Mononuclear cell (primary cell): ENCODE measurements around the gene APCDD1. TPM values are rescaled to one million over a fixed set of nuclear protein-coding genes. Genes with fewer than 3 reads are reported as not detected.

Experiments used
- H3K27me3 ChIP-seq: 2 replicates; pipeline ENCODE4 v1.6.0; 2011; ENCODE audit warnings: low read length, control low read depth; ENCODE audit not compliant: insufficient read depth
- H3K4me1 ChIP-seq: 2 replicates; pipeline ENCODE4 v1.5.1; 2011; ENCODE audit warnings: mild to moderate bottlenecking, low read length, control low read depth; ENCODE audit not compliant: insufficient read depth
- H3K4me3 ChIP-seq: 2 replicates; pipeline ENCODE4 v1.5.1; 2011; ENCODE audit warnings: mild to moderate bottlenecking, low read length, moderate library complexity
- H3K9me3 ChIP-seq: 2 replicates; pipeline ENCODE4 v1.5.1; 2011; ENCODE audit warnings: low read depth, mild to moderate bottlenecking, control low read depth, low read length
- total RNA-seq: library from RNA; depleted of rRNA; stranded (reverse); fragments of >200 nt; gene quantifications from one replicate; pipeline ENCODE4 v1.2.3, GENCODE V29; 2012

The APCDD1 gene
- total RNA-seq, 1 donor: under 0.01 TPM

DNA sequence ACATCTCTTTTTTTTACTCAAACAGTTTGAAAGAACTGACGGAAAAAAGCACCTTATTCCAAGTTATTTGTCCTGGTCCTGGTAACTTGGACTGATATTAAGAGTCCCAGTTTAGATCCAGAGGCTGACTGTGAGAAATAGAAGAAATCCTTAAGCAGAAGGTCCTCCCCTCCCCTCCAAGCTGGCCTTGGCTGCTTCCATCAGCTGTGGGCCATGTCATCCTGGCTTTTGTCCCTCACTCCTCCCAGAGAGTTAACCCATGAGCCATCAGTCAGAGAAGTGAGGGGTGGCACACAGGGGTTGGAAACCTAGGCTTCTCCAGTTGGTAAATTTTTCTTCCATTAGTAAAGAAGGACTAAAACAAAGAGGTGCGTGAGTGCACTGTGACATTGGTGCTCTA, 61.6 kb downstream of the APCDD1 start:
- Histone ChIP-seq H3K4me1 (peaks cover 38% of the 10 kb centered on the region), H3K4me3 (no peak overlapping the region), H3K9me3 (no peaks in the 10 kb centered on the region), H3K27me3 (no peaks in the 10 kb centered on the region)

DNA sequence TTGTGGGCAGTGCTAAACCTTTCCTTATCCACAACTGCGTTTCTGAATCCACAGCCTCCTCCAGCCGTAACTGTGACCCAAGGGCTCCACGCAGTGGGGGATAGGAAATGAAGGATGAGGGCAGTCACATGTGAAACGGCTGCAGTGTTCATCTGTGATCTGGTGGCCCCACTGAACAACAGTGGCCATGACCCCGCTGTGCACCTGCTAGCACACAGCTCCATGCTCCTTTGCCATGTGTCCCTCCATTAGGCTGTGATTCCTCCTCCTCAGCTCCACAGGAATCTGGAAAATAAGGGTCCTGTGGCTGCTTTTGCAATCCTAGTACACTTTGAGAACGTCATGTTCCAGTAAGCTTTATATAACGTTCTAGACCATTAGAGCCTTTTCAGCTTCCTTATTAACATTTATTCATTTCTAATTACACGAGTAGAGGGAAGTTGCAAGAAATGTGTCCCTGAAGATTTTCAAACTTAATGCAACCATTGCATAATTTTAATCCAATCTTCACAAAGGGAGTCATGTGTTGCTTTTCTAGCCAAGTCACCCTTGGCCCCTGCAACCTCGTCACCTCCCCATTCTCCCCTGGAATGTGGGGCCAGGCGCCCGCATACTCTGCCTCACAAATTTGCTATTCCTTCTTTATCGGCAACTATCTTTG, 64.3 kb downstream of the APCDD1 start:
- Histone ChIP-seq H3K27me3 (no peaks in the 10 kb centered on the region), H3K4me3 (no peak overlapping the region), H3K9me3 (no peaks in the 10 kb centered on the region), H3K4me1 (peaks cover 33% of the 10 kb centered on the region)

DNA sequence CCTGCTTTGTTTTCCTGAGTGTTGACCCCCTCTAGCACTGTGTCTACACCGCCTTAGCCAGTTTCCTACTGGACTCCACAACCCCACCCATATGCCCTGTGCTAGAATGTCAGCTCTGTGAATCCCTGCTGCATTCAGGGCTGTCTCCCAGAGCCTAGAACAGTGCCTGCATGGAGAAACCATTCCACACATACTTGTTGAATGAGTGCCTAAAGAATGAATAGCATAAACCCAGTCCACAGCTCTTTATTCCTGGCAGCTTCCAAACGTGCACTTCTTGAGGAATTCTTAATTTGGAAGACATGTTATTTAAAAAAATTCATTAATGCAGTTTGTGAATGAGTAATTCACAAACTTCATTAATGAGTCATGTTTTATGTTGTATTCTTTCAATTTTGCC, 64.9 kb downstream of the APCDD1 start:
- H3K9me3 ChIP-seq: no peaks in the 10 kb centered on the region
- no peak overlapping the region for H3K4me3 ChIP-seq
- H3K4me1 ChIP-seq: peaks cover 27% of the 10 kb centered on the region
- no peaks in the 10 kb centered on the region for H3K27me3 ChIP-seq

DNA sequence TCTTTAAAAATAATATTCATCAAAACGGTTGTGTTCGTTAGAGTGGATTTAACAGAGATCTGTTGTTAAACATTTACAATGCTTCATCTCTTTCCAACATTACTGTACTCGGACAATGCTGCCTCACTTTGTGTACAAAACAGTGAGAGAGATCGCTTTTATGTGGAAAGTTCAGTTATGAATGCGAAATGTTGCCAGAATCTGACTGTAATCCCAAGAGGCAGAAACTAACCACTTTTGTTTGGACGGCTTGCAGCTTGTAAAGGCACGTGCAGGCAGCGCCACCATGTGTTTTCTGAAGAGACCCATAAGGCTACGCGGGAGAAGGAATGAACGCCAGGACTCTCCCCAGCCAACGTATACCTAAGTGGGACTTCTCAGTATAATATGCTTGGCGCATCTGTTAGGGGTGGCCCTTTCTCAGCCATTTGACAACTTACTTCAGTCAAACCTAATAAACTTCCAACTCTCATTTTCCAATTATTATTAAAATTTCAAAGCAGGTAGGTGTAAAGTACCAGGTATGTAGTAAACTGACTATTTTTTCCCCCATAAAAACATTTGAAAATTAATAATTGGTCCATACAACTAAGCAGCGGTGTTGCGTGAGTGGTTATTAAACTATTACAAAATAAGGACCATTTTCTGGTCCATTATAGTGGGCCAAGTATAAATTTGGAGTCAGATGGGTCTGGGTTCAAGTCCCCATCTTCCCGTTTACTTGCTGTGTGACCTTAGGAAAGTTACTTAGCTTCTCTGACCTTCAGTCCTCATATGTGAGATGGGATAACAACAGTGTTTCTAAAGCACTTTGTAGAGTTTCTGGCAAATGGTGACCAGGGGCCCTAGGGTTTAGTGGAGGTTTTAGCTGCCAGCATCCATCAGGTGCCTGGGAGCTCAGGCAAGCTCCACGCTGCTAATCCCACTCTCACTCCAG, 65.8 kb downstream of the APCDD1 start:
- Histone ChIP-seq H3K27me3 (no peaks in the 10 kb centered on the region), H3K4me3 (no peak overlapping the region), H3K4me1 (peaks cover 29% of the 10 kb centered on the region), H3K9me3 (no peaks in the 10 kb centered on the region)

DNA sequence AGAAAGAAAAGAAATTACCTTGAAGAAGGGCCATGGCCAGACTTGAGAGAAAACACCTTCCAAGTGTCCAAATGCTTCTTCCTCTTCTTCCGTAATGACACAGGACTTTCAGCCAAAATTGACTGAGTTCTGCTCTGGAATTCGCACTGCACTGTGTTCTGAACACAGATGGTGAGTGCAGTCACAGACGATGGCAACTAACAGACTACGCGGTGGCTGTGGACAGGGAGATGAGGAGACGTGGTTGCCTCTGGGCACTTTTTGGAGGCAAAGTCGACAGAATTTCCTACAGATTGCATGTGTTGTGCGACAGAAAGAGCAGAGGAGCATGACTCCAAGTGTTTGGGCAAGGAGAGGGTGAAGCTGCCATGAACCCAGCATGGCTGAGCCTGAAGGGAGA, 67.1 kb downstream of the APCDD1 start:
- Histone ChIP-seq H3K4me1 (peaks cover 31% of the 10 kb centered on the region), H3K4me3 (no peak overlapping the region), H3K27me3 (no peaks in the 10 kb centered on the region), H3K9me3 (no peaks in the 10 kb centered on the region)

DNA sequence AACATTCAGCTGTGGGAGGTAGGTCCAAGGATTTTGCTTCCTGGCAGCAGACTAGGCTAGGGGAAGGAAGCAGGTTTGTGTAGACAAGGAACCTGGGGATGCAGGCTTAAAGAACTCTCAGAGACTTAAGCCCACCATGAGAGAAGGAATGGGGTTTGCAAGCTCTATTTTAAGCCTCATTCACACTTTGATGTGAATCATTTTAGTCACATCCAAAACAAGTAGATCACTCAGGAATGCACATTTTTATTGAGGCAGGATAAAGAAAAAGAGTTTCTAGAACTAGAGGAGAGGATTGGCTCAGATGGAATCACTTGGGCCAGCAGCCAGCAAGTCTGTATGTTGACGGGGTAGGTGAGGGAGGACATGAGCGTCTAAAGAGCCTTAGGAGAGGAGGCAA, 68.1 kb downstream of the APCDD1 start:
- H3K4me3 ChIP-seq: no peak overlapping the region

DNA sequence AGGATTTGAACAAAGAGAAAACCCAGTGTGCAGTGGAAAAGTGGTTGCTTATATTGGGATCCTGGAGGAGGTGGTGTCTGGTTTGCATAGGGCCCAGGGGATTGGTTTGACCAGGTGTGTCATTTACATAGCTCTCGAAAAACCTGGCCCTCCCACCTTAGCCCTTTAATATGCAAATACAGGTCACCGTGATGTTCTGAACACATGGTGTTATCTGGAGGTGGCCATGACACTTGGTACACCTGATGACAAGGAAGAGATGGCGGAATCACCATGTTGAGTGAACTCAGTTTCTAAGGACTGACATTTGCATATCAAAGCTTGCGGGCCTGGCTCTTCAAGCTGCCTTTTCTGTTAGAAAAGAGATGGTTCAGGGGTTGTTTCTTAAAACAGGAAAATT, 69.1 kb downstream of the APCDD1 start:
- Histone ChIP-seq H3K27me3 (no peaks in the 10 kb centered on the region), H3K4me1 (peaks cover 48% of the 10 kb centered on the region), H3K9me3 (no peaks in the 10 kb centered on the region), H3K4me3 (no peak overlapping the region)

More for the DNA sequence above, 68.1 kb downstream of the APCDD1 start:
- Histone ChIP-seq H3K4me1 (peaks cover 41% of the 10 kb centered on the region), H3K9me3 (no peaks in the 10 kb centered on the region), H3K27me3 (no peaks in the 10 kb centered on the region)

DNA sequence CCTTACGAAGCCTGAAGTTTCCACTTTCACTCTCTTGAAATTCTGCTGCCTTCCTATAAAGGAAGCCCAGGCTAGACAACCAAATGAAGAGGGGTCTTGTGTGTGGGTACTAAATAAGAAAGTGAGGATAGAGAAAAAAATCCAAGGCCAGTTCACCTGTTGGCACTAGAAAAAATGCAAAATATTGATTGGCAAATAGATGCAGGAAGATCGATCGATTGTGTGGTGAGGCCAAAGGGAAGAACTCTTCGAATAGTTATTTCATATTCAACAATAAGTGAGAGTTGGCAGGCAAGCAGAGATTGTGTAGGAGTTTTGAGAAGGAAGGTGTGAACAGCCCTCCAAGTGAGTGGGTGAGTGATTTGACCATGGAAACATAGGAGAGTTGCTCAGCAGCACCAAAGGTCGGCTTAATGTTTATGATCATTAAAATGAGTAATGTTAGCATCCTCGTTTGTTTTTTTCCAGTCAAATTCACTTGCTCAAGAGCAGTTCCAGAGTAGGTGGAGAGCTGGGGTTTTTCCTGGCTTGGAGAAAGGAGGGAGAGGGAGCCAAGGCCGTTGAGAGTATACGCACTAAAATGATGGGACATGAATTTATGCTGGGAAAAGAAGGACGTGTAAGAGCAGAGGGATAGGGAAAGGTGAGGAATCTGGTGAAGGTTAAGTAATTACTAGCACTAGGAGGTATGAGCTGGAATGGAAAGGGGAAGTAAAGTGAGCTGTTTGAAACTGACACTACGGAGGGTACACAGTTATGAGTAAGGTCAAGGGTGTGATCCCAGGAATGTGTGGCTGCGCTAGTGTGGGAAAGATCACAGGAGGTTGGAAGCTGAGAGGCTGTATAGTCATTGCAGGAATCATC, 70.3 kb downstream of the APCDD1 start:
- Histone ChIP-seq H3K9me3 (no peaks in the 10 kb centered on the region), H3K4me3 (peak overlapping the region; percentile 74), H3K4me1 (peaks cover 41% of the 10 kb centered on the region), H3K27me3 (no peaks in the 10 kb centered on the region)

DNA sequence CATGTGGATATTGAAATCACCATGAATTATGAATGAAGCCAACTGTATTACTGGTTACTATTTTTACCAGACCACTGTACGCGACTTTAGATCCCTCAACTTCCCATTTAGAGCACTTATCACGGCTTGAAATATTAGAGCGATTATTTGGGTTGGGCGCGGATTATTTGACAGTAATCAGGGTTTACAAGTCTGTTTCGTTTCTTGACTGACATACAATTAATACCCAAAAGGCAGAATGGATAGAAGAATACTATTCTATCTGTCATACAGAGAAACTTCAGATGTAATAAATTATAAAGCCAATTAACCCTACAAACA, 70.9 kb downstream of the APCDD1 start:
- H3K9me3 ChIP-seq: no peaks in the 10 kb centered on the region
- no peaks in the 10 kb centered on the region for H3K27me3 ChIP-seq
- H3K4me3 ChIP-seq: peak overlapping the region; percentile 74
- H3K4me1 ChIP-seq: peaks cover 43% of the 10 kb centered on the region

DNA sequence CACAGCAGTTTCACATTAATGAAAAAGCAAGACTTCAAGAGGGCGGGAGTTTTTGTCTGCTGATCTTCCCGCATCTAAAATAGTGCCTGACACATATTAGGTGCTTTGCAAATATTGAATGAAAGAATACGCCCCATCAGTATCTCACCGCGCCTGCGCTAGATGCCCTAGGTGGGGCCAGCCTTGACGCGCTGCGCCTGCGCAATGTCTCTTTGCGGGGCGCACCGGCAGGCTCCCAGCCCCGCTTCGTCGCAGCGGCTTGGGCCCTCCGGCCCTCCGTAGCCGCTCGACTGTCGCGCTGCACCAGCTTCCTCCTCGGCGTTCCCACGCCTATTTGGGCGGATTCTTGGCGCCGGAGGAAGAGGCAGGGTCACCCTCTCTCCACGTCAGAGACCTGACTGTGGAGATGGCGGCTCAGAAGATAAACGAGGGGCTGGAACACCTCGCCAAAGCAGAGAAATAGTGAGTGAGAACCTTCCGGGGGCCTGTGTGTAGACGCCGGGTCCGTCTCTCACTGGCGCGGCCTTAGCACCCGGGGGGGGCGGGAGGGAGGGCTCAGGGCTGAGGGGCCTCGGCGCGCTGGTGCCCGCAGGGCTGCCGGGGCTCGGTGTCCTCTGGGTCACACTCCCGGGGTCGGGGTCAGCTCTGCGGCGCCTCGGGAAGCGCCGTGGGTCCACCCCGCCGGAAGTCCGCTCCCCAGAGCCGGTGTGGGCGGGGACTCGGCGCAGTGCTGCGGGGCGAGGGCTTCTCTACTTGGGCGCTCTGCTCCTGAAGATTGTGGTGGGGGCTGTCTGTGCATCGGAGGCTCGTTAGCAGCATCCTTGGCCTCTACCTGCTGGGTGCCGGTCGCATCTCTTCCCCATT, 71.5 kb downstream of the APCDD1 start, which contains the start of gene NAPG:
Gene NAPG, plus strand, starts transcription at position 331 of the 864 bp plus-strand sequence. Its CDS starts 76 bp downstream, at position 407.
- Histone ChIP-seq H3K9me3 (no peaks in the 10 kb centered on the region), H3K27me3 (no peaks in the 10 kb centered on the region), H3K4me3 (peak within 1 kb of the TSS; percentile 74), H3K4me1 (peaks cover 46% of the 10 kb centered on the region)

DNA sequence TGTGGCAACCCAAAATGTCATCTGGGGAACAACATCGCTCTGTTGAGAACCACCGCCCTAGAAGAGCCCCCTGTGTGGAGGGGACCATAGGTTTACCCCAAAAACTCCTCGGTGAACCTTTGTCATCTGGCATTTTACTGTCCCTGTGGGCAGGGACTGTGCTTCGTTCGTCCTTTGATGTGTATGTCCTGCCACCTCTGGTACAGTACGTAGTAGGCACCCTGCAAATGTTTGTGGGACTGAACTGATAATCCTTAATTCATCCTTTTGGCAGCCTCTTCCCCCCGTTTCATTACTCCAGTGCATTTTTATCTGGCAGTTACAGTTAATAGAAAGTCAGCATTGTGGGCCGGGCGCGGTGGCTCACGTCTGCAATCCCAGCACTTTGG, 72.1 kb downstream of the APCDD1 start:
- Histone ChIP-seq H3K27me3 (no peaks in the 10 kb centered on the region), H3K4me3 (peak overlapping the region; percentile 74), H3K4me1 (peaks cover 46% of the 10 kb centered on the region), H3K9me3 (no peaks in the 10 kb centered on the region)

DNA sequence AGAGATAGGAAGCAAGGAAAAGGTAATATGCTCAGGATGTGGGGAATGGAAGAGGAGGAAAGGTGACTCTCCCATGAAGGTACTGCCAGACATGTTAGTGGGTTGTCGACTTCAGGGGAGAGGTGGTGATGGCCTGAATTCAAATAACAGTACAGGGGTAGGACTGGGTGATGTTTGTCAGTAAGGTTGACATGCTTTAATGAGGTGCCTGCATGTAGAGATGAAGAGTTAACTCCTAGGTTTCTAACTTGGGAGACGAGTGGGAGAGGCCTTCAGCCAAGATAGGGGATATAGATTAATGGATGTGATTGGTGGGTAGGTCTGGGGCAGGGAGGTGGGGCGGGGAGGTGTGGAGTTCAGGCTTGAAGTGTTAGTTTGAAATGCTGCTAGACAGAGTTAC, 74.0 kb downstream of the APCDD1 start:
- Histone ChIP-seq H3K27me3 (no peaks in the 10 kb centered on the region), H3K9me3 (no peaks in the 10 kb centered on the region), H3K4me3 (no peak overlapping the region), H3K4me1 (peaks cover 46% of the 10 kb centered on the region)

DNA sequence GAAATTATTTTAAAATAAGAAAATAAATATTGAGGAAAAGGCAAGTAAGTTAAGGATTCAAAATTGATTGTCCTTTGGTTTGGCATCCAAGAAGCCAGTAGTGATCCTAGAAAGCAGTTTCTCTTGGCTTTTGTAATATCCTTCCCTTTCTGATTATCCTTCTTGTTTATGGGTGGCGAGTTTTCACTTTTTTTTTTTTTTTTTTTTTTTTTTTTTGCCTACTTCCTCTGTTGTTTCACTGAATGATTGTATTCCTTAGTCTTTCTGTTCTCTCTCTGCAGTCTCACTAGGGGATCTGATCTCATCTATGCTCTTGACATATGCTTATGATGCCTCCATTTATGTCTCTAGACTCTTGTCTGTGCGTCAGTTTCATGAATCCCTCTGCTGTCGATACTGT, 75.6 kb downstream of the APCDD1 start:
- Histone ChIP-seq H3K27me3 (no peaks in the 10 kb centered on the region), H3K4me1 (peaks cover 42% of the 10 kb centered on the region), H3K4me3 (no peak overlapping the region), H3K9me3 (no peaks in the 10 kb centered on the region)

DNA sequence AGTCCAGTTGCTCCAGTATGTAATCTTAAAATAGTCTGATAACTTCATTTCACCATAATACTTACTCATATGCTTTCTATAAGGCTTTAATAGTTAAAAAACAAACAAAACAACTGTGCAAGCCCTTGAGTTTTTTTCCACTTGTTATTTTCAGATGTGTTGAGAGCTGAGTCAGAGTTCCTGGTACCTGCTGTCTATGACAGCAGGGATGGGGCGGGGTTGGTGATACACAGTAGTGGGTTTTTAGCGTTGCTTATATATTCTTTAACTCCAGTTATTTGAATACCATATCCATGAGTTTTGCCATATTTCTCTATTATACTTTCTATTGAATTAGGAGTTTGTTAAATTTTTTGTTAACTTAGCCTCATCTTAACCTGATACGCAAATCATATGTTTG, 76.4 kb downstream of the APCDD1 start:
- Histone ChIP-seq H3K9me3 (no peaks in the 10 kb centered on the region), H3K4me1 (peaks cover 36% of the 10 kb centered on the region), H3K4me3 (no peak overlapping the region), H3K27me3 (no peaks in the 10 kb centered on the region)
